ENCODE results near the gene CEMP1.

- no peak for TF ChIP-seq CTCF (IDR thresholded peaks at IDR 0.05)
- no peak for TF ChIP-seq ZFX (IDR thresholded peaks at IDR 0.05; ENCODE audit: borderline replicate concordance)
These were observed 13.1 kb downstream of the CEMP1 start for GRCh38 chr16:2517954-2518605.

All from 22Rv1 (cell line).